ENCODE data around the gene DCUN1D2.

DCUN1D2 gene

DNA sequence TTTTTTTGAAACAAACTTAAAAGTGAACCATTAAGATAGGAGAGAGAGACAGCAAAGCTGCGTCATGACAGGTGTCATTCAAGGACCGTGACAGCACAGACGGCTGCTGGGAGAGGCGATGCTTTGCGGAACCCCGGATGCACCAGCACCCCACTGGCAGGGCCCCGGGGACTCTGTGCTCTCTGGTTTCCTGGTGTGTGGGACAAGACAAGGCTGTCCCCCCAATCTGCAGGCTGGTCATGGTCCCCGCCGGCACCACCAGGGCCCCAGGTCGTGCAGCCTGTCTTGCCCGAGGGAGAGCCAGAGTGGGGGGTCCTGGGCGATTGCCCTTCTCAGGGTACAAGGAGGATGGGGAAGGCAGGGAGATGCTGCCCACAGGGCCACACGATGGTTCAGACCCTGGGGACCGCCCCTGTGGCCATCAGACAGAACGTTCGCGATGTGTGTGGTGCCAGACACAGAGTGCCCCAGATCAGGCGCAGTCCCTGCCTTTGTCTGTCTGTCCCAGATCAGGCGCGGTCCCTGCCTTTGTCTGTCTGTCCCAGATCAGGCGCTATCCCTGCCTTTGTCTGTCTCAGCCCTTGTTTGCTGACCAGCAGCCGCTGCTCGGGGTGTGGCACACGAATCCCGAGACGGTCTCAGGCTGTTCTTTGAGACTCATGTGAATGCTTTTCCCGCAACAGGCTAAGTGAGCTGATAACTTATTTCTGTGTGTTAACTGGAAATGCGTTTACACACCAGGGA, 73.3 kb downstream of the DCUN1D2 start:
- H3K4me3 ChIP-seq (ENCODE audit: low read depth, low read length): no peak overlapping the region
- no peak for DNase-seq (ENCODE audit: low read depth)
- TF ChIP-seq, protein P1, sequence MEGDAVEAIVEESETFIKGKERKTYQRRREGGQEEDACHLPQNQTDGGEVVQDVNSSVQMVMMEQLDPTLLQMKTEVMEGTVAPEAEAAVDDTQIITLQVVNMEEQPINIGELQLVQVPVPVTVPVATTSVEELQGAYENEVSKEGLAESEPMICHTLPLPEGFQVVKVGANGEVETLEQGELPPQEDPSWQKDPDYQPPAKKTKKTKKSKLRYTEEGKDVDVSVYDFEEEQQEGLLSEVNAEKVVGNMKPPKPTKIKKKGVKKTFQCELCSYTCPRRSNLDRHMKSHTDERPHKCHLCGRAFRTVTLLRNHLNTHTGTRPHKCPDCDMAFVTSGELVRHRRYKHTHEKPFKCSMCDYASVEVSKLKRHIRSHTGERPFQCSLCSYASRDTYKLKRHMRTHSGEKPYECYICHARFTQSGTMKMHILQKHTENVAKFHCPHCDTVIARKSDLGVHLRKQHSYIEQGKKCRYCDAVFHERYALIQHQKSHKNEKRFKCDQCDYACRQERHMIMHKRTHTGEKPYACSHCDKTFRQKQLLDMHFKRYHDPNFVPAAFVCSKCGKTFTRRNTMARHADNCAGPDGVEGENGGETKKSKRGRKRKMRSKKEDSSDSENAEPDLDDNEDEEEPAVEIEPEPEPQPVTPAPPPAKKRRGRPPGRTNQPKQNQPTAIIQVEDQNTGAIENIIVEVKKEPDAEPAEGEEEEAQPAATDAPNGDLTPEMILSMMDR (IDR thresholded peaks at IDR 0.05; ENCODE audit: low read depth, low read length, missing control alignments): no peak
- in situ Hi-C loops (cut with HindIII; ENCODE audit: low sequenced_read_pairs): no loop called here

- DNase-seq (ENCODE audit: low read depth): no peak
- in situ Hi-C loops (cut with HindIII; ENCODE audit: low sequenced_read_pairs): no loop called here
These were observed 74.7 kb downstream of the DCUN1D2 start for GRCh38 chr13:113415825-113416224.

GRCh38 chr13:113415032-113415431, 75.5 kb downstream of the DCUN1D2 start:
- in situ Hi-C loops (cut with HindIII; ENCODE audit: low sequenced_read_pairs): no loop called here

More at GRCh38 chr13:113415825-113416224, 74.7 kb downstream of the DCUN1D2 start:
- TF ChIP-seq, protein P1 (IDR thresholded peaks at IDR 0.05; ENCODE audit: low read depth, low read length, missing control alignments): no peak
- no peak overlapping the region for H3K4me3 ChIP-seq (ENCODE audit: low read depth, low read length)

GRCh38 chr13:113414335-113414734, 76.2 kb downstream of the DCUN1D2 start:
- DNase-seq (ENCODE audit: low read depth): no peak
- TF ChIP-seq, protein P1 (IDR thresholded peaks at IDR 0.05; ENCODE audit: low read depth, low read length, missing control alignments): no peak
- in situ Hi-C loops (cut with HindIII; ENCODE audit: low sequenced_read_pairs): no loop called here
- no peak overlapping the region for H3K4me3 ChIP-seq (ENCODE audit: low read depth, low read length)

More at GRCh38 chr13:113415032-113415431, 75.5 kb downstream of the DCUN1D2 start:
- TF ChIP-seq, protein P1 (IDR thresholded peaks at IDR 0.05; ENCODE audit: low read depth, low read length, missing control alignments): no peak
- H3K4me3 ChIP-seq (ENCODE audit: low read depth, low read length): no peak overlapping the region
- no peak for DNase-seq (ENCODE audit: low read depth)

DNA sequence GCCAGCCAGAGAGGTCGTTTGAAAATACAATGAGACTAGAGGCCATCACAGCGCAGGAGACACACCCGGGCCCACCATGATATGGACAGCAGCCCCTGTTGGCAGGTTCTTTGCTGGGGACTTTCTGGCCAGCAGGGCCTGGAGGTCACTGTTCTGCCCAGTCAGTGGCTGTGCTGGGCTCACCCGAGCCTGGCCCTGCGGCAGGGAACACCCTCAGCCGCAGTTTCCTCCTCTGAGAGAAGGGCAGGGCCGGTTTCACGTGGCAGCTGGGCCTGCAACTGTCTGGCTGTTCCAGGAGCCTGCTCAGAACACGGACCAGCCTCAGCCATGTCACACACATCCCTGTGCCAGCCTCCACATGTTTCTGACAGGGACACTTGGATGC, 76.6 kb downstream of the DCUN1D2 start:
- in situ Hi-C loops (cut with HindIII; ENCODE audit: low sequenced_read_pairs): no loop called here
- TF ChIP-seq, protein P1 (IDR thresholded peaks at IDR 0.05; ENCODE audit: low read depth, low read length, missing control alignments): no peak
- H3K4me3 ChIP-seq (ENCODE audit: low read depth, low read length): no peak overlapping the region
- DNase-seq (ENCODE audit: low read depth): no peak

GRCh38 chr13:113413178-113413897, 77.2 kb downstream of the DCUN1D2 start:
- DNase-seq (ENCODE audit: low read depth): no peak
- no peak overlapping the region for H3K4me3 ChIP-seq (ENCODE audit: low read depth, low read length)
- TF ChIP-seq, protein P1 (IDR thresholded peaks at IDR 0.05; ENCODE audit: low read depth, low read length, missing control alignments): no peak
- in situ Hi-C loops (cut with HindIII; ENCODE audit: low sequenced_read_pairs): no loop called here
